ENCODE data around the gene NELFB.

The NELFB gene

DNA sequence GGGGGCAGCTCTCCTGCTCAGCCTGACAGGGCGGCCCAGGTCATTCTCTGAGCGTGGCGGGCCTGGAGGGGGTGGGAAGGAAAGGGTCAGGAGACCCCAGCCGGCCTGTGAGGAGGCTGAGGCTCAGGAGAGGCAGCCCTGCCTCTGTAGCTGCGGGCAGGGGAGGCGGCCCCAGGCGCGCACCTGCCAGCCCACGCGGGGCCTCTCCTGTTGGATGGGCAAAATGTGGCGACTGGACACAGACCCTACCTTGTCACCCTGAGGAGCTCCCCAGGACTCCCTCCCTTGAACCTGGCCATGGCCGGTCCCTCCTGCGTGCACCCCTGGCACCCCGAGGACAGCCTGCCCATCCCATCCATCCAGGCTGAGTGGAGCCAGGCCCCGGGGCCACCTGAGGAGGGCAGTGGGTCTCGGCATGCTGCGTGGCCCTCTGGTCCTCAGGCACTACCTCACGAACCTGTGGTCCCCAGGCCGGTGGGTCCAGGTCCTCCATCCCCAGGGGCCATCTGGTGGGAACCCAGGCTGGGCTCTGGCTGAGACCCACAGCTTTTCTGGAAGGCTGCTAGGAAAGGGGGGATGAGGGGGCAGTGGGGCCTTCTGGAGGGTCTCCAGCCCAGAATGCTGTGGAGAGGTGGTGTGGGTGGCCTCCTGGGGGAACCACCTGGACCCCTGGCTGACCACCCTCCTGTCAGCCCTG is 62.0 kb downstream of the NELFB start:
- DNase-seq = no peak

DNA sequence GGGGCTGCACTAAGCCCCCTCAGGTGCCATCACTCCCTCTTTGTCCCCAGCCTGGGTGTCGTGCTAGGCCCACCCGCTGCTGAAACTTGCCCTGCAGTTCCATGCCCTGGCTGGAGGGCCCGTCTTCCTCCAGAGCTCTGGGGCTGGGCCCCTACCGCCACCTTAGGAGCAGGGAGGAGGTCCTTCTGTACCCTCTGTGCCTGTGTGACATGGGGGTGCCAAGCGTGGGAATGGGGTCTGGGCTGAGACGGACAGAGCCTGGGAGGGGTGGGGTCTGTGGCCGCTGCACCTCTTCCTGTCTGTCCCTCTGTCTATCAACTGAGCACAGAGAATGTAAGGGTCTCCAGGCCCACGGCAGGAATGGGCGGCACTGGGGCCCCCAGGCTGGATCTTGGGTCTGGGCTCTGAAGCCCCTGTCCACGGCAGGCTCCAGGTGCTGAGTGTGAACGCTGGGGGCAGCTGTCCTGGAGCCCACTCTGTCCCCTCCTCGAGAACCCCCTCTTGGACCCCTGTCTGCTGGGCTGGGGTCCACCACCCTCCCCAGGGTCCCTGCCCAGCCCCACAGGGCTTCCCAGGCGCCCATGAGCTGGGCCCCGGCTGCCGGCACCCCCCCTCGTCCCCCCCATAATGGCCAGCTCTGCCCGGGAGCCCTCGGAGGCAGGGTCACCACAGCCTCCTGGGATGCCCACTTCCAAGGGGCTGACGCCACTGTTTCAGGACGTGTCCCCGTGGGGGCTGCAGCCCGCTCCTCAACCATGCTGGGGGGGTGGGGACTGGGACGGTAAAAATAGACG is 62.8 kb downstream of the NELFB start:
- no peak for DNase-seq

DNA sequence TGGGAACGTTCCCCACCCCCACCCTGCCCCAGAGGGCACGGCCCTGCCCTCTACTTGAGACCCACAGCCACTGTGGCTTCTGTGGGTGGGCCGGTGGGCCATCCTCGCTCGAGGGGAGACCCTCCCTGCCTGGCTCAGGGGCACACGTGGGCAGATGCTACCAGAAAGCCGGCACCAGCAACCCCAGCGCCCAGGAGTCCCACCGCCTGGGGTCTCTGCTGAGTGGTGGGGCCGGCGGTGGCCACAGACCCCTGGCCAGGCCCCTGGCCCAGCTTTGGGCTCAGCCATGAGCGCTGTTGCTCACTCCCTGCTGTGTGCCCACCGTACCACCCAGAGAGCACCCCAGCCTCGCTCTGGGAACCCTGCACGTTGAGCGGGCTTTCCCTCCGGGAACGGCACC is 63.5 kb downstream of the NELFB start:
- DNase-seq = no peak

DNA sequence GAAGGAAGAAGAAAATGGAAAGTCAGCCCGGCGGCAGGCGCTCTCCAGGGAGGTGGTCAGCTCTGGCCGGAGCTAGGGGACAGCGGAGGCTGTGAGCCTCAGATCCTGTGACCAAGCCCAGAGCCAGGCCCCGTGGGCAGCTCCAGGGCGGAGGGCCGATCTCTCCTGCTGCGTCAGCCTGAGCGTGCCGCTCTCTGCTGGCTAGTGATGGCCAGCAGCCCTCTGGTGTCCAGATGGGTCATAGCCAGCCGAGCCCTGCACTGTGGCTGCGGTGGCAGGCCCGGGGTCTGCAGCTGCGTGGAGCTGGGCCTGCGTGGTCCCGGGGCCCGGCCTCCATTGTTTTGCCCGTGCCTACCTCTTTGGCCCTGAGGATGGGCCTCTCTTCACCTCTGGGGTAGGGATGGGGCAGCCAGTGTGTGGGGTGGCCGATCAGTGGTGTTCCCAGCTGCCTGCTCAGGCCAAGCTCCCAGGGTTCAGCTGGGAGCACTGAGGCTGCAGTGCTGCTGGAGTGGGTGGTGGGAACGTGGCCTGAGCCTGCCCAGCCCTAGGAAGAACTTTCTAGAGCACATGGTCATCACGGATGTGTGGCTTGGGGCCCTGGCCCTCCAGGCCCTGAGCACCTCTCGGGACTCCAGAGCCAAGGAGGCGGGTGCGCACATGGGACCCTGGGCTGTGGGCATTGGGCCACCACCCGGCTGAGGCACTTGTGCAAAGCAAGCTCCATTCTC is 64.0 kb downstream of the NELFB start:
- no peak for DNase-seq

DNA sequence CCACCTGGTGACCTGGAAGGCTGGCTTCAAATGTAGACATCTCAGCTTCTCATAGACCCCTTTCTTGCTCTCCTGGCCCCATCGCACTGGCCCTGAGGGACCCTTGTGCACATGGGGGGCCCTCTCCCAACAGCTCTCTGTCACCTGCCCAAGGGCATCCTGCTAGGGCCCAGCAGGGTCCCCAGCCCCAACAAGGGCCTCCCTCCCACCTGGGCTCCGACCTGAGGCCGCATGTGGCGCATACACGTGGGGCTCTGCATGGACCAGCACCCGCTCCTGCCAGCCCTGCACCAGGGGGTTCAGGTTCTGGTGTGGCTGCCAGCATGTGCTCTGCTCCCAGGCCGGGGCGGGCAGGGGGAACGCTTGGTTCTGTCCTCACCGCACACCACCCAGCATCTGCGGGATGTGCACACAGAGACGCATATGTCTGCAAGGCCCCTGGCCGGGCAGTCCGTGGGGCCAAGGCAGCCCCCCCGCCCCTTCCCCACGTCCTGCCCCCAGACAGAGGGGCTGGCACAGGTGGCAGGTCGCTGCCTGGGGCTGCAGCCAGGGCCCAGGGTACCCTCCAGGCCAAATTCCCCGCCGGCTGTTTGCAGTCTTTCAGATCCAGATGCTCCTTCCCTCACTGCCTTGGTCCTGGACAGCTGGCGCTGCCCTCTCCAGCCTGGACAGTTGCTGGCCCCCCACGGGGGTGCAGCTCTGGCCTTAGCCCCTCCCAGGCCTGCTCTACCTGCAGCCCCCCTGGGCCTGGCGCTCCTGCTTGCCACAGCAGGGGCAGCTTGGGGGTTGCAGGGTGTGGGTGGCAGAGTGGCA is 64.8 kb downstream of the NELFB start:
- no peak for DNase-seq

DNA sequence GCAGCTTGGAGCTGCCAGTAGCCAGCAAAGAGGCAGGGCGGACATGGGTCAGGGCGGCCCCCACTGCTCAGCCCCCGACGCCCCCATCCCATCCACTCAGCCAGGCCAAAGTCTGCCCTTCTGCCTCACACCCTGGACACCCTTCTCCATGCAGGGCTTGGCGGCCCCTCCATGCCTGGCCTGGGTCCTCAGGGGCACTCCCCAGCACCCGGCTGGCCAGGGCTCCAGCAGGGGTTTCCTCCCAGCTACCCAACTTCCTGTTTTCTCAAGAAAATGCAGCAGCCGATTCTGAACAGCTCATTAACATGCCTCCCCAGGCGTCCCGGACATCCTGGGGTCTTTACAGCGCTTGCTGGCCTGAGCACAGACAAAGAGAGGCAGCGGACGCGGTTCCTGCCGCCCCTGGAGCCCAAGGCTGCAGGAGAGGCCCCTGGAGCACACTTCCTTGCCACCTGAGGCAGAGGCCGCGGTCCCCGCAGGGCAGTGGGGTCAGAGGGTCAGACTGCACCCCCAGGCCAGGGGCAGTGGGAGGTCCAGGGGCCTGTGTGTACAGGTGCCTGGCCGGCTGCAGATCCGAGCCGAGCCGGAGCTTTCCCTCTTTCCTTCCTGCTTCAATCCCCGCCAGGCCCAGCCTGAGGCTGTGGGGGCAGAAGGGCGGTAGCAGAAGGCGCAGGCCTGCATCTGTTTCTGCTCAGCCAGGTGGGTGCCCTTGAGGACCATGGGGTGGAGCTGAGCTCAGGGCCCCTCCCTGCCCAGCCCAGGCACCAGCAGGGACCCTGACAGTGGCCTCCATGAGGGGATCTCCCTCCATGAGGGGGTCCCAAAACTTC is 65.6 kb downstream of the NELFB start:
- no peak for DNase-seq

DNA sequence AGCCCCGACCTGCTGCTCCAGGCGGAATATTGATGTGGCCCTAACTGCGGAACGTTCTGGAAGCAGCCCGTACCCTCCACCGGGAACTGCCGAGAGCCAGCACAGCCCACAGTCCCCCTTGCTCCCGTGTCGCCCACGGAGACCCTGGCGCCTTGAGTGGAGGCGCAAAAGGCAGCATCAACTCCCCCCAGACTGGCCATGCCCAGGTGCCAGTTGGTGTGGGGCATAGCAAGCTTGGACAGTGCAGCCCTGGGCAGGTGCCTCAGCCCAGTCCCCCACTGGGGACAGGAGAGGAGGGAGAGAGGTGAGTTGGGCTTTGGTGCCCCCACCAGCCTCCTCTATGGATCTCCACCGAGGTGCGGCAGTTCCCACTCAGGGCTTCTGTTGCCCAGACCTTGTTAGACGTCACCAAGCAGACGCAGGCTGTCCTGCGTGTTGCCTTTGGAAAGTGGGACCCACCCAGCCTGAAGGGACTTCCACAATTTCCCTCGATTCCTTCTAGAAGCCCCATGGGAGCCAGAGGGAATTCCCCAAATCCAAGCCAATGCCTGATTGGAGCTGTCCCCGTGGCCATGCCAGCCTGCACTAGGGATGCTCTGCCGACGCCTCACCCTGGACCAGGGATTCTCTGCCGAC is 66.7 kb downstream of the NELFB start:
- DNase-seq = no peak
